Memory B cell (primary cell): ENCODE data around the gene CAPN5.

ENCODE experiments used
- ATAC-seq: fragments of 150-1000 bp; cut with Tn5 transposase; 2 replicates; pipeline ENCODE4 v1.10.0; 2021; ENCODE audit warnings: low read depth, mild to moderate bottlenecking, moderate library complexity
- DNase-seq, 2 donors: peaks; one replicate each; pipeline ENCODE4 v3.0.0; 2022; ENCODE audit warnings: low spot score in 2 of 2
- H3K27ac Mint-ChIP-seq: one replicate; pipeline ENCODE4 v1.8.0; 2022; ENCODE audit warnings: mild to moderate bottlenecking, moderate library complexity, mixed read lengths
- H3K27me3 Mint-ChIP-seq: one replicate; pipeline ENCODE4 v1.8.0; 2022; ENCODE audit warnings: mixed read lengths
- H3K36me3 Mint-ChIP-seq: one replicate; pipeline ENCODE4 v1.8.0; 2022; ENCODE audit warnings: mild to moderate bottlenecking, mixed read lengths
- H3K4me1 Mint-ChIP-seq: one replicate; pipeline ENCODE4 v1.8.0; 2022; ENCODE audit warnings: mixed read lengths
- H3K4me3 Mint-ChIP-seq: one replicate; pipeline ENCODE4 v1.8.0; 2022; ENCODE audit warnings: mild to moderate bottlenecking, moderate library complexity, mixed read lengths
- H3K9me3 Mint-ChIP-seq: one replicate; pipeline ENCODE4 v1.8.0; 2022; ENCODE audit warnings: mixed read lengths

CAPN5 gene

GRCh38 chr11:77112641-77113381 is 46.0 kb downstream of the CAPN5 start:
- Mint-ChIP-seq H3K27me3 (peaks cover 6% of the 10 kb centered on the region), H3K4me3 (no peak overlapping the region), H3K4me1 (no peaks in the 10 kb centered on the region), H3K9me3 (no peaks in the 10 kb centered on the region), H3K36me3 (no peaks in the 10 kb centered on the region), H3K27ac (no peak overlapping the region)
- no peak for ATAC-seq
- no peak for DNase-seq

- DNase-seq (no peak), ATAC-seq (no peak)
- Mint-ChIP-seq H3K4me1 (no peaks in the 10 kb centered on the region), H3K4me3 (no peak overlapping the region), H3K27me3 (peaks cover 6% of the 10 kb centered on the region), H3K36me3 (no peaks in the 10 kb centered on the region), H3K9me3 (no peaks in the 10 kb centered on the region), H3K27ac (no peak overlapping the region)
Observed at GRCh38 chr11:77113382-77114088, 46.8 kb downstream of the CAPN5 start.

GRCh38 chr11:77114089-77114463 is 47.3 kb downstream of the CAPN5 start:
- Mint-ChIP-seq H3K4me3 (no peak overlapping the region), H3K27me3 (peaks cover 6% of the 10 kb centered on the region), H3K36me3 (no peaks in the 10 kb centered on the region), H3K4me1 (no peaks in the 10 kb centered on the region), H3K27ac (no peak overlapping the region), H3K9me3 (no peaks in the 10 kb centered on the region)
- ATAC-seq, result no peak
- no peak for DNase-seq

- no peaks in the 10 kb centered on the region for H3K36me3 Mint-ChIP-seq
- no peaks in the 10 kb centered on the region for H3K4me1 Mint-ChIP-seq
- H3K9me3 Mint-ChIP-seq, result no peaks in the 10 kb centered on the region
- ATAC-seq (no peak), DNase-seq (no peak)
- no peak overlapping the region for H3K4me3 Mint-ChIP-seq
- H3K27ac Mint-ChIP-seq, result no peak overlapping the region
- H3K27me3 Mint-ChIP-seq, result peaks cover 6% of the 10 kb centered on the region
Observed at GRCh38 chr11:77115181-77115611, 48.4 kb downstream of the CAPN5 start.

- Mint-ChIP-seq H3K4me1 (no peaks in the 10 kb centered on the region), H3K27ac (no peak overlapping the region), H3K36me3 (no peaks in the 10 kb centered on the region), H3K4me3 (no peak overlapping the region), H3K9me3 (no peaks in the 10 kb centered on the region), H3K27me3 (peaks cover 6% of the 10 kb centered on the region)
- DNase-seq, result no peak
- no peak for ATAC-seq
Observed at GRCh38 chr11:77115956-77116355, 49.2 kb downstream of the CAPN5 start.

- DNase-seq (no peak), ATAC-seq (no peak)
- no peak overlapping the region for H3K4me3 Mint-ChIP-seq
- no peaks in the 10 kb centered on the region for H3K4me1 Mint-ChIP-seq
- H3K27ac Mint-ChIP-seq, result no peak overlapping the region
- no peaks in the 10 kb centered on the region for H3K9me3 Mint-ChIP-seq
- H3K36me3 Mint-ChIP-seq, result no peaks in the 10 kb centered on the region
- H3K27me3 Mint-ChIP-seq, result no peaks in the 10 kb centered on the region
Observed at GRCh38 chr11:77117492-77117891, 50.7 kb downstream of the CAPN5 start.

GRCh38 chr11:77118086-77118485 is 51.3 kb downstream of the CAPN5 start:
- no peak for DNase-seq
- H3K4me1 Mint-ChIP-seq, result no peaks in the 10 kb centered on the region
- no peak overlapping the region for H3K4me3 Mint-ChIP-seq
- H3K27me3 Mint-ChIP-seq, result no peaks in the 10 kb centered on the region
- H3K9me3 Mint-ChIP-seq, result no peaks in the 10 kb centered on the region
- ATAC-seq, result no peak
- no peaks in the 10 kb centered on the region for H3K36me3 Mint-ChIP-seq
- no peak overlapping the region for H3K27ac Mint-ChIP-seq

GRCh38 chr11:77118971-77119370 is 52.2 kb downstream of the CAPN5 start:
- DNase-seq (no peak), ATAC-seq (no peak)
- H3K4me1 Mint-ChIP-seq, result no peaks in the 10 kb centered on the region
- no peak overlapping the region for H3K27ac Mint-ChIP-seq
- no peaks in the 10 kb centered on the region for H3K36me3 Mint-ChIP-seq
- H3K9me3 Mint-ChIP-seq, result no peaks in the 10 kb centered on the region
- no peaks in the 10 kb centered on the region for H3K27me3 Mint-ChIP-seq
- H3K4me3 Mint-ChIP-seq, result no peak overlapping the region

GRCh38 chr11:77119531-77119936 is 52.8 kb downstream of the CAPN5 start:
- no peaks in the 10 kb centered on the region for H3K9me3 Mint-ChIP-seq
- ATAC-seq (no peak), DNase-seq (no peak)
- no peaks in the 10 kb centered on the region for H3K36me3 Mint-ChIP-seq
- H3K27me3 Mint-ChIP-seq, result no peaks in the 10 kb centered on the region
- H3K27ac Mint-ChIP-seq, result no peak overlapping the region
- no peak overlapping the region for H3K4me3 Mint-ChIP-seq
- H3K4me1 Mint-ChIP-seq, result no peaks in the 10 kb centered on the region

- Mint-ChIP-seq H3K9me3 (no peaks in the 10 kb centered on the region), H3K4me1 (no peaks in the 10 kb centered on the region), H3K36me3 (no peaks in the 10 kb centered on the region), H3K27ac (no peak overlapping the region), H3K4me3 (no peak overlapping the region), H3K27me3 (no peaks in the 10 kb centered on the region)
- ATAC-seq (no peak), DNase-seq (no peak)
Observed at GRCh38 chr11:77120571-77120970, 53.8 kb downstream of the CAPN5 start.

- no peak for ATAC-seq
- Mint-ChIP-seq H3K4me3 (no peak overlapping the region), H3K9me3 (no peaks in the 10 kb centered on the region), H3K36me3 (no peaks in the 10 kb centered on the region), H3K27me3 (no peaks in the 10 kb centered on the region), H3K27ac (no peak overlapping the region), H3K4me1 (no peaks in the 10 kb centered on the region)
- no peak for DNase-seq
Observed at GRCh38 chr11:77121096-77121640, 54.4 kb downstream of the CAPN5 start.

- no peaks in the 10 kb centered on the region for H3K36me3 Mint-ChIP-seq
- DNase-seq (no peak), ATAC-seq (no peak)
- H3K27ac Mint-ChIP-seq, result no peak overlapping the region
- peaks cover 5% of the 10 kb centered on the region for H3K4me1 Mint-ChIP-seq
- H3K27me3 Mint-ChIP-seq, result peaks cover 4% of the 10 kb centered on the region
- no peaks in the 10 kb centered on the region for H3K9me3 Mint-ChIP-seq
- no peak overlapping the region for H3K4me3 Mint-ChIP-seq
Observed at GRCh38 chr11:77121876-77122575, 55.3 kb downstream of the CAPN5 start.

GRCh38 chr11:77122576-77123212 is 55.9 kb downstream of the CAPN5 start:
- H3K4me1 Mint-ChIP-seq, result peaks cover 10% of the 10 kb centered on the region
- no peaks in the 10 kb centered on the region for H3K9me3 Mint-ChIP-seq
- peaks cover 4% of the 10 kb centered on the region for H3K27me3 Mint-ChIP-seq
- DNase-seq (no peak), ATAC-seq (no peak)
- H3K27ac Mint-ChIP-seq, result no peak overlapping the region
- no peaks in the 10 kb centered on the region for H3K36me3 Mint-ChIP-seq
- no peak overlapping the region for H3K4me3 Mint-ChIP-seq

GRCh38 chr11:77123591-77123990 is 56.8 kb downstream of the CAPN5 start:
- Mint-ChIP-seq H3K27ac (no peak overlapping the region), H3K27me3 (peaks cover 4% of the 10 kb centered on the region), H3K4me1 (peaks cover 16% of the 10 kb centered on the region), H3K9me3 (no peaks in the 10 kb centered on the region), H3K4me3 (no peak overlapping the region), H3K36me3 (no peaks in the 10 kb centered on the region)
- ATAC-seq (no peak), DNase-seq (no peak)
